Measurements from ENCODE around the gene FAM89B.

The FAM89B gene

GRCh38 chr11:65539744-65540289, 32.5 kb upstream of the FAM89B start:
- FAIRE-seq: no peak

DNA sequence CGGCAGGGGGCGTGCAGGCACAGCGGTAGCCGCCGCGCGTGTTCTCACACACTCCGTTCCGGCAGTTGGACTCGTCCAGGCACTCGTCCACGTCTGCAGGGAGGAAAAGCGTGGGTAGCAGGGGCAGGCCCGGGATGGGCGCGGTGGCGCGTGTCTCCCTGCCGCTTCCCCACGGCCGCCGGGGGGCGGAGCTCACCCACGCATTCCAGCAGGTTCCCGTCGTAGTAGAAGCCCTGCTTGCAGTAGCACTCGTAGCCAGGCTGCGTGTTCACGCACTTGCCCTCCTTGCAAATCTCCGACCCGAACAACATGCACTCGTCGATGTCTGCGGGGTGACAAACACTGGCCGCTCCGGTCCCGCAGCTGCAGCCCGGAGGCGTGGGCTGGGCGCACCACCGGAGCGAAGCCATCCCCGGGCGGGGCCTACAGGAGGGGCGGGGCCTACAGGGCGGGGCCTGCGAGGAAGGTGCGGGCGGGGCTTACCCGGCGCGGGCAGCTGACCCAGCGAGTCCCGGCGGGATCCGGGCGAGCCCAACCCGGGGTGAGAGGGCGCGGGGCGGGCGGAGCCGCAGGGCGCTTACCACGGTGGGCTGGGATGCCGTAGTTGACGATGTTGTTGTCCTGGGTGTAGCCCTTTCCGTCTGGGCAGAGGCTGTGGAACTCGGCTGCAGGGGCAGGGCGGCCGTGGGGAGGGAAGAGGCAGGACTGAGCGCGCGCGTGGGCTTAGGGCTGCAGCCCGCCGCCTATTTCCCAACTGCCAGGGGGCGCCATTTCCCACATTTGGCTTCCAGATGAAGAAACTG, 31.8 kb upstream of the FAM89B start:
- no peak for FAIRE-seq

- no peak for FAIRE-seq
These were observed 31.0 kb upstream of the FAM89B start for GRCh38 chr11:65541093-65541982.

- no peak for FAIRE-seq
These were observed 29.5 kb upstream of the FAM89B start for GRCh38 chr11:65542738-65543390.

- no peak for FAIRE-seq
These were observed 26.5 kb upstream of the FAM89B start for GRCh38 chr11:65545853-65546216.

- FAIRE-seq: no peak
These were observed 25.9 kb upstream of the FAM89B start for GRCh38 chr11:65546217-65546958.

- no peak for FAIRE-seq
These were observed 24.8 kb upstream of the FAM89B start for GRCh38 chr11:65547446-65548125.

- FAIRE-seq: no peak
These were observed 23.9 kb upstream of the FAM89B start for GRCh38 chr11:65548395-65548794.

- no peak for FAIRE-seq
These were observed 23.2 kb upstream of the FAM89B start for GRCh38 chr11:65549096-65549495.

DNA sequence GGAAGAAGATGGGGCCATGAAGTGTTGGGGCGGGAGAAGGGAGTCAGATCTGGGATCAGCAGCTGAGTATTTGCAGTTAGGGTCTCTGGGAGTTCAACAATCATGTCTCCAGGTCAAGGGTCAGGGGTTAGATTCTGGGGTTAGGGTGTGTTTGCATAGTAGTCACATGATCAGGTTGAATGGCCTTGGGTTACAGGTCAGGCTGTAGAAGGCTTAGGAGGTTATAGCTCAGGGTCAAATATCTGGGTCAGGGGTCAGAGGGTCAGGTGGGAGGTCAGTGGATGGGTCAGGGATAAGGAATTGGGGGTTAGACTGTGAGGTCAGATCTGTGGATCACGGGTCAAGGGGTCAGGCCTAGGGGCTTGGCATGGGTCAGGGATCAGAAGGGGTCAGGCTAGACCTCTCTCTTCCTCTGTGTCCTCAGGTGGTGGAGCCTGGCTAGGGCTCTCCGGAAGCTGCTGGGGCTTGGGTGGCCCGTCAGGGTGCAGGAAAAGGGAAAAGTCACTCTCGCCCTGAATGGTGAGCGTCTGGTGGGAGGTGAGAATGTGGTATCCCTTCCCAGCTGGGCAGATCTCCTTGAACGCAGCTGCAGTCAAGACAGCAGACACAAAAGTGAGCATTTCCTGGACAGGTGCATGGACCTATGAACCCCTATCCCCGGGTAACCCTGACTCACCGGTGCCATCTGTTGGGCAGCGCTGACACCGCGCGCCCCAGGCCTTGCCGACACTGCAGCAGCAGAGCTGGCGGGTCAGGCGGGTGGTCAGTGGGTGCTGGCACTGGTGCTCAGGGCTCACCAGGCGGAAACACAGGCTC, 20.6 kb upstream of the FAM89B start:
- FAIRE-seq: no peak

DNA sequence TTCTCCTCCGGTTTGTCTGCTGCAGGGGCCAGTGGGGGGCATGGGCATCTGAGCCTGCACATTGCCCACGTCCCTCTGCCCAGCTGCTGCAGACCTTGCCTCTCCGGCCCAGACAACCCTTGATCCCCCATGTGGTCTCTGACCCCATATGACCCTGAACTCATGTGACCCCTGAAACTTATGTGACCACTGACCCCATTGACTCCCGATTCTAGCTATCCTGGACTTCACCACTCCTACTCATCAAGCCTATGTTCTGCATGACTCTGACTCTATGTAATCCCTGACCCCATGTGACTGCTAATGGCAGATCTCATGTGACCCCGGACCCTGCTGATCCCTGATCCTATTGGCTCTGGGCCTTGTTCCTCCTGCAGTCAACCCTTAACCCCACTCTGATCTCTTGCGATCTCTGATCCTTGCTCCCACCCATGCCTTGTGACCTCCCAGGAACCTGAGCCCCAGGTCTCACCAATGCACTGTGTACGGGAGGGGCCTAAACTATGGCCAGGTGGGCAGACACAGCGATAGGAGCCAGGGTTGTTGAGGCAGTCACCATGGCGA, 19.9 kb upstream of the FAM89B start:
- no peak for FAIRE-seq

DNA sequence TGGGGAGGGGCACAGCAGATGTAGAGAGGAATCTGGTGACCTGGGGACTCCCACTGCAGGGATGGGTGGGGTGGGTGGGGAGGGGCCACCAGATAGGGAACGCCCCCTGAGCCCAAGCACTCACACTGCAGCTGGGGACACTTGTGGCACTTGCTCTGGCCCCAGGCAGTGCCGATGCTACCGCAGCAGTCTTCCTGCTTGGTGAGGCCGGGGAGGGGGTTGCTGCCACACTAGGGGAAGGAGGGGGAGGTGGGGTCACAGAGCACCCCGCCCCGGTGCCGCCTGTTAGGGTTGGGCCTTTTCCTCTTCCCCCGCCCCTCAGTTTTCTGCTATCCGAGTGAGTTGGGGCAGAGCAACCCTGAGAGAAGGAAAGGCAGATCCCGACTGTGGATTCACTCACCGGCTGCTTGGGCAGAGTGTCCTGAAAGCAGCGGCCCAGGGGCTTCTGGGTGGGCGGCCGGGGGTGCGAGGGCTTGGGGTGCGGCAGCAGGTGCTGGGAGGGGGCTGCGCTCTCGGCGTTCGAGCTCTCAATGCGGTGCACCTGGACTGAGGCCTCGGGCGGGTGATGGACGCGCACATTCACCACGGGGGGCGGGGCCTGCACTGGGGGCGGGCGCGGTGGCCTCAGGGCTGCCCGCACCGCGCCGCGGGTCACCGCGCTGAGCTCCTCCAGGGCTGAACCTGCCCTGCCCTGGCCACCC, 18.9 kb upstream of the FAM89B start:
- no peak for FAIRE-seq

GRCh38 chr11:65554057-65554818, 18.1 kb upstream of the FAM89B start:
- no peak for FAIRE-seq

GRCh38 chr11:65554842-65555430, 17.4 kb upstream of the FAM89B start:
- no peak for FAIRE-seq

DNA sequence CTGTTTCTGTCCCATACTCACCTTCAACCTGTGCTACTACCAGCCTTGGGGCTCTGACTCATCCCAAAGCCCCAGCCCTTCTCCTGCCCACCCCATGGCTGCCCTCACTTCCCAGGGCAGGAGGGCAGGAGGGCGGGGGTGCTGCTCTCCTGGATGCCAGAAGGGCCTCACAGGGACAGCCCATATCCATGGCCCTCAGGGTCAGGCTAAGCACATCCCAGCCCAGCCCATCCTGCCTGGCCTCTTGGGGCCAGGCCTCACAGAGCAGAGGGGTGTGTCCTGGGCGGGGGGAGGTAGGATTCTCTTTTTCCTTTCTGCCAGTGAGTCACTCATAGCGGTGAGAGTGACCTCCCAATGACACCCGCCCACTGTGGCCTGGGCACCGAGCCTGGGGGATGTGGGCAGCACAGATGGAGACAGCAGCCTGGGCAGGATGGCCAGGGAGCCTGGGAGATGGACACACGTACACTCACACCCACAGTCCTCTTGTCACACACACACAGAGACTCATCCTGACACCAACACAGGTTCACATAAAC, 16.6 kb upstream of the FAM89B start:
- no peak for FAIRE-seq

DNA sequence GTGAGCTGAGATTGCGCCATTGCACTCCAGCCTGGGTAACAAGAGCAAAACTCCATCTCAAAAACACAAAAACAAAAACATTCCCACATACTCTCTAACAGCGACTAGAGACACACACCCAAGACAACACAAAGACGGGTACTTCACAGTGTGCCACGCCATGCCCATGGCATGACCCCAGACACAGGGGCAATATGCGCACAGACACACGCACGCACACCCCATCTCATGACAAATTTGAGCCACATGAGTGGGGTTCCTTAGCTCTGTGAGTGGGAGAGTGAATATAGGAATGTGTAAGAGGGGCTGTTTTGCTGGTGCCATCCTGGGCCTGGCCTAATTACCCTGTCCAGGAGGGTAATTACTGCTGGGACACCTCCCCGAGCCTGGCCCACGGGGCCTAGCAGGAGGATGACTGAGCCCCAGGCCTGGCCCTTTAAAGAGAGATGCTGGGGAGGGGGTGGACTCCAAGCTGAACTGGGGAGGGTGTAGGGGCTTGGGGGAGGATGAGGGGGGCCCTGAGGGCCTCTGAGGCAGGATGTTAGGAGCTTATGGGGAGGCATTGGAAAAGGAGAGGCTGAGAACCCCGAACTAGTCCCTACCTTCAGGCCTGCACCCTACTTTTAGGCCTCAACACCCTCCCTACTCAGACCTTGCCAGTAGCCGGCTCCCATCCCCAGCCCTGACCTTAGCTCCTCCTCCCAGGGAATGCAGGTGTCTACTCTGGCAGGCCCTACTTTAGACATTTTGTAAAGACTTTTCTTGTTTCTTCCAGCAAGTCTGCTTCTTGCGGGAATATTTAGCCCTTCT, 15.7 kb upstream of the FAM89B start:
- no peak for FAIRE-seq

- FAIRE-seq: no peak
These were observed 14.9 kb upstream of the FAM89B start for GRCh38 chr11:65557280-65558001.

All from colon (tissue), 2 donors.